Myocyte (in vitro differentiated cells): ENCODE results near the gene PADI6. TPM values are rescaled to one million over a fixed set of nuclear protein-coding genes. Genes with fewer than 3 reads are reported as not detected.

Experiments used
- DNase-seq: peaks from one replicate; pipeline ENCODE4 v3.0.0-alpha.2; 2012; ENCODE audit warnings: low read depth
- total RNA-seq: library from RNA; depleted of rRNA; stranded (reverse); fragments of >200 nt; gene quantifications from 2 replicates; pipeline ENCODE4 v1.2.3, GENCODE V29; 2014

The PADI6 gene
- total RNA-seq, 1 donor from 2014 or later = not detected

DNA sequence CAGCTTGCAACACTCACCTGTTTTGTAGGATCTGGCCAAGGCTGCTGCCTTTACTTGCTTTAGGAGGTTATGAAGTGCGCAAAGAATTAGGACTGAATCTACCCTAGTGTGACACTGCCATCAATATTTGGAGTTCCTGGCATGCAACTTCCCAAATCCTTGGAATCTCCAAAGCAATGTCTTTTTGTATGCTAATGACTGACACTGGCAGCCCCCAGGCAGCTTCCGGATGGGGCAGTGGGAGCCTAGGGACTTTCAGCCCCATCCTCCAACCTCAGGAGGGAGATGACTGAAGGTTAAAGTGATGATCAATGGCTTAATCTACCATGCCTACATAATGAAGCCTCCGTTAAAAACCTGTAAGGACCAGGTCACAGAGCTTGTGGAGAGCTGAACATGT, 62.0 kb downstream of the PADI6 start:
- DNase-seq = no peak

DNA sequence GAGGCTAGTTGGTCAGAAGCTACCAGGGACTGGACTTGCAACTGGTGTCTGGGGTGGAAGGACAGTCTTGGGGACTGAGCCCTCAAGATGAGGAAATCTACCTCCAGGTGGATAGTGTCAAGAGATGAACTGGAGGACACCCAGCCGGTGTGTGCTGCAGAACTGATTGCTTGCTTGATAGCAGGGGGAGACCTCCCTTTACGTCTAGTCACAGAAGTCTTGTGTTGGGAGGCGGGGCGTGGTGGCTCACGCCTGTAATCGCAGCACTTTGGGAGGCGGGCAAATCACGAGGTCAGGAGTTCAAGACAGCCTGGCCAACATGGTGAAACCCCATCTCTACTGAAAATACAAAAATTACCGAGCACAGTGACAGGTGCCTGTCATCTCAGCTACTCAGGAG, 62.6 kb downstream of the PADI6 start:
- DNase-seq = no peak

DNA sequence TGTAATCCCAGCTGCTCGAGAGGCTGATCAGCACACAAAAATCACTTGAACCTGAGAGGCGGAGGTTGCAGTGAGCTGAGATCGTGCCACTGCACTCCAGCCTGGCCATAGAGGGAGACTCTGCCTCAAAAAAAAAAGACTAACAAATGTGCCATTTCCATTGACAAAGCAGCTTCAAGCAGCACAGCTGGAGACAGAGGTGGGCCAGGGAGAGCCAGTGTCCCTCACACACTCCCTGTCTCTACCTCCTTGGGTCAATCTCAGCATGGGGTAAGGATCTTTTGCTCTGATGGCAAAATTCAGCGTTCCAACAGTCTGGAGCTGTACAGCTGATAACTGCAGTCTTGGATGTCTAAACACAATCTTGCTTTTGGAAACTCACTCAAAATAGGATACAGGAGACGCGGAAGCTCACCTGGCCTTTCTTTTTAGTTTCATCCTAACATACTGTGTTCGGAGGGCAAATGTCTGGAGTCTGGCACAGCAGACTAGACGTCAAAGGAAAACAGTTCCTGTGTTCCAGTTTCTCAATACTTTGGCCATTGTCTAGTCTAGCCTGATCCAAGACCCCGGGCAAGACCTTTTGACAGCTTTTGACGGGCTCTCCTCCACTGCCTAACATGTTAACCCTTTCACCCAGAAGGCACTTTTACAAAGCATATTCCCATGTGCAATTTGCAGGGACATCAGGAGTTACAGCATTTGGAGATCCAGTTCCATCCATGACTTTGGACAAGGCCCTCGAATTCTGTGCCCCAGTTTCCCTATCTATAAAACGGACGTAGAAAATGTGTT, 64.6 kb downstream of the PADI6 start:
- DNase-seq = no peak

DNA sequence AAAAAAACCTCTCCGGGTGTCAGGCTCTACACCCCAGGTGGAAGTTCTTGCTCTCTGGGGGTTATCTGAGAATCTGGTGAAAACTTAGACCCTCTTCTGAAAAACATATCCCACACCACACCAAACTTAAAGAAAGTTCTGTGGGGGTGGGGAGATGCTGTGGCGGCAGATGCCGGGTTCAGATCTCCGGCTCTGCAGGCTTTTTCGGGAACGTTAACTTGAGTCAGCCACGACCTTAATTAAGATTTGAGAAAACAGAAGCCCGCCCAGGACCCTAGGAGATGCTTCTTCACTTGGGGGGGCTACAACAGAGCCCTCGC, 65.2 kb downstream of the PADI6 start:
- no peak for DNase-seq

GRCh38 chr1:17437580-17438317, 65.8 kb downstream of the PADI6 start:
- peak; percentile 45 for DNase-seq

GRCh38 chr1:17438318-17439249, 66.6 kb downstream of the PADI6 start:
- peak; percentile 62 for DNase-seq

GRCh38 chr1:17439250-17440073, 67.5 kb downstream of the PADI6 start, which contains the start of gene RCC2:
Gene RCC2 (minus strand): TSS chr1:17439677. CDS start chr1:17438514, 1,163 bp downstream.
- DNase-seq = peak; percentile 83

DNA sequence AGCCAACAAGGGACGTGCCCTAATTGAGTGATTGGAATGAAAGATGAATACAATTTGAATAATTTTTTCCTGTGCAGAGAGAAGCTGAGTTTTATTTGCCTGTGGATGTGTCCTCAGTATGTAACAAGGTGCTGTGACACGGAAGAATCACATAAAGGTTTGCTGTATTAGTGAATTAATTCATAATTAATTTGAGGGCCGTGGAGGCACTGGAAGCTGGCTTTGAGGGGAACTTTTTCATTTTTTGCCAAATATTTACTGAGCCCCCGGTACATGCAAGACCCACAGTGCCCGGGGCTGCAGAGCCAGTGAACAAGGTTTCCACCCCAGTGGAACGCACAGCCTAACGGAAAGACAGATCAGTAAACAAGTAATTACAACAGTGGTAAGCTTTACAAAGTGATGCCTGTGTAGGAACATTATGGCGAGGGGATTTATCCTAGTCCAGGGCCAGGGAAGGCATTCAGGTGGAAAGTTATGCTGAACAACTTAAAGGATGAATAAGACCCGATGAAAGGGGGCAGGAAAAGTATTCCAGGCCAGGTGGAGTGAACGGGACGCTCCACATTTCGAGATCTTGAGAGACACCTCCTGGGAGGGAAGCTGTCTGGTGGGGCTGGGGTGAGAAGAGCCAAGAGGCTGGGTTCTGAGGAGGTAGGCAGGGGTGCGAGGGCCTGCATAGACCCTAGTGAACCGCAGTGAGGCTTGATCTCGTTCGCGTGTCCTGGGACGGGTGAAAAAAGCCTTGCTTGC, 68.3 kb downstream of the PADI6 start:
- no peak for DNase-seq

DNA sequence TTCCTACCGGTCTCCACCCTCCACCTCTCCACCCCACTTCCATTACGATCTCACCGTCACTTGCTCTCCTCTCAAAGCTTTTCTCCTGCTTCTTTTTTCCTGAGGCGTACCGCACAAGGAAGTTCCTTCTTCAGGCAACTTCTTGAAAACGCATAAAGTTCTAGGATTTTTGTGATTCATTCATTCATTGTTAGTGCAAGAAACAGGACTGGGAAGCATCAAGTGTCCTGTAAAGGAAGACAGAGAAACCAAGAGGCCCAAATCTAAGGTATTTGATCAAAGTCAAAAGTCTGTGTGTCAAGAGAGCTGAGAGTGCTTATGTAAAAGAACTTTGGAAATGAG, 68.8 kb downstream of the PADI6 start:
- no peak for DNase-seq

GRCh38 chr1:17441265-17441992, 69.4 kb downstream of the PADI6 start:
- peak; percentile 20 for DNase-seq

GRCh38 chr1:17441993-17442357, 70.0 kb downstream of the PADI6 start:
- no peak for DNase-seq

GRCh38 chr1:17442841-17443240, 70.8 kb downstream of the PADI6 start:
- no peak for DNase-seq

- DNase-seq = peak; percentile 37
Measured at GRCh38 chr1:17447501-17447992, 75.6 kb downstream of the PADI6 start.

Other genes with a start within 250 kb of the PADI6 start
- 0.24 and 0.31 TPM in 2 replicates for gene PADI1, start 167.1 kb upstream of the PADI6 start, total RNA-seq
- gene PADI3, start 123.1 kb upstream of the PADI6 start, total RNA-seq = not detected in 2 replicates
- gene PADI4, start 64.0 kb upstream of the PADI6 start, total RNA-seq = not detected in 2 replicates
- 29.9 and 32.2 TPM in 2 replicates for gene RCC2, start 67.5 kb downstream of the PADI6 start, total RNA-seq
- gene ARHGEF10L, start 167.5 kb downstream of the PADI6 start, total RNA-seq = 43.0 and 49.4 TPM in 2 replicates